HG03159 (cell line): ENCODE data around the gene ATP11A.
"Not testable (repeated sequence)": the region's sequence is repeated elsewhere in the genome, so short reads cannot be mapped to it uniquely, and the experiment has no call there.

Source experiments
- ATAC-seq: cut with Tn5 transposase; IDR thresholded peaks from one replicate; pipeline ENCODE4 v1.9.1; 2021; ENCODE audit warnings: mild to moderate bottlenecking, moderate library complexity; ENCODE audit not compliant: unreplicated experiment

ATP11A gene

GRCh38 chr13:112669881-112670499, 19.8 kb upstream of the ATP11A start:
- ATAC-seq: peak; percentile 79

- ATAC-seq: no peak
These were observed 19.0 kb upstream of the ATP11A start for GRCh38 chr13:112670864-112671263.

- no peak for ATAC-seq
These were observed 18.5 kb upstream of the ATP11A start for GRCh38 chr13:112671359-112671758.

GRCh38 chr13:112672651-112673284, 17.1 kb upstream of the ATP11A start:
- ATAC-seq: no peak

- ATAC-seq: no peak
These were observed 15.1 kb upstream of the ATP11A start for GRCh38 chr13:112674412-112675365.

- ATAC-seq: no peak
These were observed 14.5 kb upstream of the ATP11A start for GRCh38 chr13:112675366-112675756.

GRCh38 chr13:112677421-112677962, 12.3 kb upstream of the ATP11A start:
- ATAC-seq: not testable (repeated sequence)

- no peak for ATAC-seq
These were observed 10.5 kb upstream of the ATP11A start for GRCh38 chr13:112679381-112679780.

- ATAC-seq: no peak
These were observed 9.7 kb upstream of the ATP11A start for GRCh38 chr13:112679932-112680677.

GRCh38 chr13:112680741-112681360, 9.0 kb upstream of the ATP11A start:
- ATAC-seq: no peak

GRCh38 chr13:112683581-112683980, 6.3 kb upstream of the ATP11A start:
- ATAC-seq: no peak

GRCh38 chr13:112684071-112684845, 5.6 kb upstream of the ATP11A start:
- no peak for ATAC-seq

GRCh38 chr13:112685189-112685805, 4.5 kb upstream of the ATP11A start:
- not testable (repeated sequence) for ATAC-seq

- no peak for ATAC-seq
These were observed 3.9 kb upstream of the ATP11A start for GRCh38 chr13:112685896-112686295.

- no peak for ATAC-seq
These were observed 3.5 kb upstream of the ATP11A start for GRCh38 chr13:112686364-112686763.

- no peak for ATAC-seq
These were observed 2.9 kb upstream of the ATP11A start for GRCh38 chr13:112686987-112687386.

GRCh38 chr13:112687836-112688559, 1.8 kb upstream of the ATP11A start:
- no peak for ATAC-seq

GRCh38 chr13:112688560-112689302, 1.1 kb upstream of the ATP11A start:
- no peak for ATAC-seq
